H54 (cell line): ENCODE measurements around the gene RGS12.
A peak's percentile ranks its signal among the peaks of the same experiment; 100 is the strongest.

Experiments used
- DNase-seq: peaks from one replicate; pipeline ENCODE4 v3.0.0; 2011; ENCODE audit warnings: low spot score, mixed read lengths; ENCODE audit not compliant: insufficient read length
- FAIRE-seq: peaks from 3 replicates; lab custom pipeline; 2011; peaks lifted over from hg19 to GRCh38; lab: Jason Lieb, UNC
- POLR2A ChIP-seq: IDR thresholded peaks from 2 replicates; pipeline ENCODE4 v1.6.1; 2011; ENCODE audit warnings: low read depth, mild to moderate bottlenecking, low read length

The RGS12 gene

GRCh38 chr4:3262208-3263052 lies 30.4 kb upstream of the RGS12 start:
- TF ChIP-seq POLR2A = no peak
- FAIRE-seq (no peak), DNase-seq (no peak)

GRCh38 chr4:3263053-3263875 lies 29.6 kb upstream of the RGS12 start:
- no peak for FAIRE-seq
- no peak for TF ChIP-seq POLR2A
- DNase-seq = no peak

- no peak for DNase-seq
- no peak for TF ChIP-seq POLR2A
- FAIRE-seq = no peak
These were observed 29.0 kb upstream of the RGS12 start for GRCh38 chr4:3263876-3264193.

- no peak for FAIRE-seq
- no peak for DNase-seq
- no peak for TF ChIP-seq POLR2A
These were observed 26.7 kb upstream of the RGS12 start for GRCh38 chr4:3266076-3266475.

- TF ChIP-seq POLR2A = no peak
- DNase-seq = no peak
- no peak for FAIRE-seq
These were observed 25.0 kb upstream of the RGS12 start for GRCh38 chr4:3267576-3268394.

GRCh38 chr4:3268395-3269104 lies 24.3 kb upstream of the RGS12 start:
- FAIRE-seq (no peak), DNase-seq (no peak)
- no peak for TF ChIP-seq POLR2A

GRCh38 chr4:3269105-3269927 lies 23.5 kb upstream of the RGS12 start:
- TF ChIP-seq POLR2A = no peak
- no peak for DNase-seq
- FAIRE-seq = no peak

GRCh38 chr4:3269991-3270611 lies 22.7 kb upstream of the RGS12 start:
- no peak for TF ChIP-seq POLR2A
- no peak for FAIRE-seq
- DNase-seq = no peak

- no peak for FAIRE-seq
- no peak for DNase-seq
- TF ChIP-seq POLR2A = no peak
These were observed 21.7 kb upstream of the RGS12 start for GRCh38 chr4:3271131-3271530.

- FAIRE-seq (peak; percentile 85), DNase-seq (no peak)
- no peak for TF ChIP-seq POLR2A
These were observed 15.8 kb upstream of the RGS12 start for GRCh38 chr4:3276986-3277385.

- FAIRE-seq (no peak), DNase-seq (no peak)
- no peak for TF ChIP-seq POLR2A
These were observed 12.4 kb upstream of the RGS12 start for GRCh38 chr4:3280466-3280865.

GRCh38 chr4:3283483-3283882 lies 9.3 kb upstream of the RGS12 start:
- FAIRE-seq (no peak), DNase-seq (no peak)
- no peak for TF ChIP-seq POLR2A
